Glutamatergic neuron (in vitro differentiated cells): ENCODE measurements around the gene KCNJ9. TPM values are rescaled to one million over a fixed set of nuclear protein-coding genes. Genes with fewer than 3 reads are reported as not detected.

Experiments used
- DNase-seq: peaks from one replicate; pipeline ENCODE4 v3.0.0; 2022
- H3K27ac Mint-ChIP-seq: one replicate; pipeline ENCODE4 v1.8.0; 2020; ENCODE audit warnings: mild to moderate bottlenecking, mixed read lengths, inconsistent platforms; ENCODE audit not compliant: unreplicated experiment
- H3K27me3 Mint-ChIP-seq: one replicate; pipeline ENCODE4 v1.8.0; 2020; ENCODE audit warnings: mild to moderate bottlenecking, moderate library complexity, mixed read lengths, inconsistent platforms; ENCODE audit not compliant: unreplicated experiment
- H3K36me3 Mint-ChIP-seq: one replicate; pipeline ENCODE4 v1.8.0; 2020; ENCODE audit warnings: mild to moderate bottlenecking, mixed read lengths, inconsistent platforms; ENCODE audit not compliant: unreplicated experiment
- H3K4me1 Mint-ChIP-seq: one replicate; pipeline ENCODE4 v1.8.0; 2020; ENCODE audit warnings: mild to moderate bottlenecking, low read depth, mixed read lengths, inconsistent platforms; ENCODE audit not compliant: unreplicated experiment
- H3K4me3 Mint-ChIP-seq: one replicate; pipeline ENCODE4 v1.8.0; 2020; ENCODE audit warnings: mild to moderate bottlenecking, mixed read lengths, inconsistent platforms; ENCODE audit not compliant: unreplicated experiment
- H3K9me3 Mint-ChIP-seq: one replicate; pipeline ENCODE4 v1.8.0; 2020; ENCODE audit warnings: mild to moderate bottlenecking, moderate library complexity, mixed read lengths, inconsistent platforms; ENCODE audit not compliant: unreplicated experiment
- CTCF ChIP-seq: fragments of 200-600 bp; sonication (generic); IDR thresholded peaks from one replicate; pipeline ENCODE4 v1.5.0; 2021; ENCODE audit not compliant: partially characterized antibody, unreplicated experiment
- total RNA-seq: library from RNA; stranded (reverse); fragmentation: NEBNext Ultra II Directional; extraction: Animal tissue kit (Norgen Biotek cat#: 25700); gene quantifications from one replicate; pipeline ENCODE4 v1.2.1, GENCODE V29; 2021; ENCODE audit not compliant: unreplicated experiment

KCNJ9 gene
- total RNA-seq, 1 donor from 2014 or later, result 2.0 TPM

GRCh38 chr1:160078512-160079195 is 2.7 kb upstream of the KCNJ9 start:
- H3K4me3 Mint-ChIP-seq, result no peak overlapping the region
- peaks cover 3% of the 10 kb centered on the region for H3K9me3 Mint-ChIP-seq
- H3K36me3 Mint-ChIP-seq, result no peaks in the 10 kb centered on the region
- peak; percentile 77 for TF ChIP-seq CTCF
- peak; percentile 66 for DNase-seq
- peaks cover 9% of the 10 kb centered on the region for H3K27me3 Mint-ChIP-seq
- H3K4me1 Mint-ChIP-seq, result peaks cover 16% of the 10 kb centered on the region
- H3K27ac Mint-ChIP-seq, result no peak overlapping the region

- Mint-ChIP-seq H3K36me3 (no peaks in the 10 kb centered on the region), H3K27ac (no peak overlapping the region), H3K27me3 (peaks cover 13% of the 10 kb centered on the region), H3K4me1 (peaks cover 16% of the 10 kb centered on the region), H3K4me3 (no peak overlapping the region), H3K9me3 (peaks cover 3% of the 10 kb centered on the region)
- no peak for TF ChIP-seq CTCF
- no peak for DNase-seq
These were observed 1.9 kb upstream of the KCNJ9 start for GRCh38 chr1:160079448-160079847.

GRCh38 chr1:160080381-160081100 is 797 bp upstream of the KCNJ9 start:
- no peaks in the 10 kb centered on the region for H3K36me3 Mint-ChIP-seq
- peak overlapping the region; percentile 83 for H3K27ac Mint-ChIP-seq
- no peak for DNase-seq
- peaks cover 14% of the 10 kb centered on the region for H3K27me3 Mint-ChIP-seq
- peaks cover 16% of the 10 kb centered on the region for H3K4me1 Mint-ChIP-seq
- H3K9me3 Mint-ChIP-seq, result peaks cover 6% of the 10 kb centered on the region
- TF ChIP-seq CTCF, result no peak
- peak overlapping the region; percentile 87 for H3K4me3 Mint-ChIP-seq

- no peak for DNase-seq
- peaks cover 14% of the 10 kb centered on the region for H3K27me3 Mint-ChIP-seq
- TF ChIP-seq CTCF, result no peak
- H3K27ac Mint-ChIP-seq, result no peak overlapping the region
- H3K4me3 Mint-ChIP-seq, result peak overlapping the region; percentile 77
- peaks cover 6% of the 10 kb centered on the region for H3K9me3 Mint-ChIP-seq
- H3K36me3 Mint-ChIP-seq, result no peaks in the 10 kb centered on the region
- peaks cover 16% of the 10 kb centered on the region for H3K4me1 Mint-ChIP-seq
These were observed 1.1 kb downstream of the KCNJ9 start for GRCh38 chr1:160082487-160082886.

- peak overlapping the region; percentile 71 for H3K4me3 Mint-ChIP-seq
- peaks cover 14% of the 10 kb centered on the region for H3K27me3 Mint-ChIP-seq
- peaks cover 6% of the 10 kb centered on the region for H3K9me3 Mint-ChIP-seq
- H3K27ac Mint-ChIP-seq, result no peak overlapping the region
- no peaks in the 10 kb centered on the region for H3K36me3 Mint-ChIP-seq
- DNase-seq, result no peak
- H3K4me1 Mint-ChIP-seq, result peaks cover 16% of the 10 kb centered on the region
- no peak for TF ChIP-seq CTCF
These were observed 1.6 kb downstream of the KCNJ9 start for GRCh38 chr1:160082926-160083325.
